IMR-90 (cell line): Measurements from ENCODE around the gene MRPL32. TPM values are rescaled to one million over a fixed set of nuclear protein-coding genes. Genes with fewer than 3 reads are reported as not detected.
A peak's percentile ranks its signal among the peaks of the same experiment; 100 is the strongest.

Experiments used
- ATAC-seq: fragments of 200-7000 bp; cut with Tn5 transposase; 2 replicates; pipeline ENCODE4 v1.9.1; 2020; ENCODE audit warnings: low read depth, mild to moderate bottlenecking, moderate library complexity
- BruUV-seq: library from RNA; stranded (reverse); fragments of 400-500 nt; replicated peaks from 2 replicates; lab custom pipeline; 2021; lab: Mats Ljungman, UMichigan
- CTCF ChIA-PET: fragments of 300-600 bp; formaldehyde crosslinking; extraction: SDS; loops from one replicate; lab custom pipeline; 2021; ENCODE audit warnings: antibody characterized with exemption; lab: Yijun Ruan, JAX
- POLR2A ChIA-PET: fragments of 300-600 bp; sonication (Branson Sonifier 250); formaldehyde crosslinking; loops from one replicate; lab custom pipeline; 2022; ENCODE audit warnings: antibody characterized with exemption; ENCODE audit not compliant: unreplicated experiment; lab: Charles Lee
- DNase-seq: peaks from one replicate; pipeline ENCODE4 v3.0.0; 2013
- H2AFZ ChIP-seq: replicated peaks from 2 replicates; pipeline ENCODE3; 2013; ENCODE audit warnings: low read length, mild to moderate bottlenecking; ENCODE audit not compliant: poor library complexity
- H2AK5ac ChIP-seq: 2 replicates; pipeline ENCODE4 v1.6.1; 2013; ENCODE audit warnings: low read depth, low read length, inconsistent platforms
- H2AK9ac ChIP-seq: replicated peaks from 2 replicates; pipeline ENCODE3; 2013; ENCODE audit warnings: mild to moderate bottlenecking, low read depth, low read length, moderate library complexity; ENCODE audit not compliant: poor library complexity
- H2BK120ac ChIP-seq: 2 replicates; pipeline ENCODE4 v1.6.1; 2013; ENCODE audit warnings: low read depth, low read length, inconsistent platforms
- H2BK15ac ChIP-seq: 3 replicates; pipeline ENCODE4 v1.6.1; 2013; ENCODE audit warnings: low read depth, low read length, inconsistent platforms
- H2BK20ac ChIP-seq: 2 replicates; pipeline ENCODE4 v1.6.1; 2013; ENCODE audit warnings: low read depth, mild to moderate bottlenecking, inconsistent platforms, low read length, moderate library complexity
- H2BK5ac ChIP-seq: 2 replicates; pipeline ENCODE4 v1.6.1; 2013; ENCODE audit warnings: mild to moderate bottlenecking, low read depth, low read length, inconsistent platforms; ENCODE audit not compliant: poor library complexity, severe bottlenecking
- H3K14ac ChIP-seq: replicated peaks from 2 replicates; pipeline ENCODE4 v1.6.1; 2013; ENCODE audit warnings: low read depth, low read length, inconsistent platforms
- H3K18ac ChIP-seq: 2 replicates; pipeline ENCODE4 v1.6.1; 2013; ENCODE audit warnings: low read depth, low read length, control low read depth
- H3K23ac ChIP-seq: 2 replicates; pipeline ENCODE4 v1.6.1; 2013; ENCODE audit warnings: low read depth, low read length, inconsistent platforms
- H3K27ac ChIP-seq: 2 replicates; pipeline ENCODE4 v1.5.1; 2013; ENCODE audit warnings: mild to moderate bottlenecking, control low read depth, low read length; ENCODE audit not compliant: insufficient read depth
- H3K27me3 ChIP-seq: 2 replicates; pipeline ENCODE4 v1.6.1; 2013; ENCODE audit warnings: low read length; ENCODE audit not compliant: control insufficient read depth, insufficient read depth
- H3K36me3 ChIP-seq: 2 replicates; pipeline ENCODE4 v1.6.1; 2013; ENCODE audit warnings: low read length, mixed read lengths; ENCODE audit not compliant: control insufficient read depth, insufficient read depth
- H3K4ac ChIP-seq: 2 replicates; pipeline ENCODE4 v1.6.1; 2013; ENCODE audit warnings: low read depth, low read length, inconsistent platforms
- H3K4me1 ChIP-seq: 2 replicates; pipeline ENCODE4 v1.6.1; 2013; ENCODE audit warnings: low read length, mixed read lengths; ENCODE audit not compliant: control insufficient read depth, insufficient read depth
- H3K4me2 ChIP-seq: 2 replicates; pipeline ENCODE4 v1.6.1; 2013; ENCODE audit warnings: low read depth, mild to moderate bottlenecking, control low read depth, low read length, moderate library complexity
- H3K4me3 ChIP-seq: 2 replicates; pipeline ENCODE4 v1.5.1; 2013; ENCODE audit warnings: low read depth, mild to moderate bottlenecking, control low read depth, low read length, moderate library complexity; ENCODE audit not compliant: insufficient read depth
- H3K56ac ChIP-seq: 2 replicates; pipeline ENCODE4 v1.6.1; 2013; ENCODE audit warnings: low read length, inconsistent platforms; ENCODE audit not compliant: insufficient read depth; ENCODE audit errors: extremely low read depth
- H3K79me1 ChIP-seq, 2 experiments: 2 replicates each; pipeline ENCODE4 v1.6.1; 2013; ENCODE audit warnings: low read length in 2 of 2, inconsistent platforms in 1 of 2, low read depth in 1 of 2
- H3K9ac ChIP-seq: 2 replicates; pipeline ENCODE4 v1.6.1; 2013; ENCODE audit warnings: low read depth, low read length, control low read depth
- H3K9me1 ChIP-seq: 2 replicates; pipeline ENCODE4 v1.6.1; 2013; ENCODE audit warnings: low read length, inconsistent platforms; ENCODE audit not compliant: insufficient read depth
- H3K9me3 ChIP-seq: 2 replicates; pipeline ENCODE4 v1.6.1; 2013; ENCODE audit warnings: low read length; ENCODE audit not compliant: control insufficient read depth, insufficient read depth
- H4K20me1 ChIP-seq: 2 replicates; pipeline ENCODE4 v1.6.1; 2013; ENCODE audit warnings: low read length, inconsistent platforms; ENCODE audit not compliant: insufficient read depth
- H4K5ac ChIP-seq: 2 replicates; pipeline ENCODE4 v1.6.1; 2013; ENCODE audit warnings: mild to moderate bottlenecking, low read depth, low read length, control low read depth
- H4K8ac ChIP-seq, 2 experiments: 2 replicates each; pipeline ENCODE4 v1.6.1; 2013; ENCODE audit warnings: low read depth in 2 of 2, low read length in 2 of 2, control low read depth in 1 of 2, inconsistent platforms in 1 of 2
- H4K91ac ChIP-seq: 2 replicates; pipeline ENCODE4 v1.6.1; 2013; ENCODE audit warnings: low read depth, low read length, inconsistent platforms; ENCODE audit not compliant: insufficient read depth
- BHLHE40 ChIP-seq: fragments of 150-350 bp; IDR thresholded peaks from 2 replicates; pipeline ENCODE4 v1.6.1; 2016; ENCODE audit warnings: mild to moderate bottlenecking, low read depth, low read length
- CHD1 ChIP-seq: IDR thresholded peaks from 2 replicates; pipeline ENCODE4 v1.6.1; 2012; ENCODE audit warnings: low read depth, low read length, improper control_type of control experiment
- CTCF ChIP-seq: conservative IDR thresholded peaks from 2 replicates; pipeline ENCODE4 v1.5.1; 2012; ENCODE audit warnings: mild to moderate bottlenecking, low read depth, low read length, improper control_type of control experiment
- ELK1 ChIP-seq: fragments of 150-350 bp; IDR thresholded peaks from 2 replicates; pipeline ENCODE4 v1.6.1; 2016; ENCODE audit warnings: low read depth, mild to moderate bottlenecking, low read length, moderate library complexity, borderline replicate concordance
- FOS ChIP-seq: fragments of 150-350 bp; IDR thresholded peaks from 2 replicates; pipeline ENCODE4 v1.6.1; 2016; ENCODE audit warnings: low read depth, low read length
- MAZ ChIP-seq: IDR thresholded peaks from 2 replicates; pipeline ENCODE4 v1.6.1; 2012; ENCODE audit warnings: low read depth, mild to moderate bottlenecking, low read length, improper control_type of control experiment, moderate library complexity, borderline replicate concordance
- MXI1 ChIP-seq: IDR thresholded peaks from 2 replicates; pipeline ENCODE4 v1.6.1; 2012; ENCODE audit warnings: low read depth, mild to moderate bottlenecking, low read length, moderate library complexity, borderline replicate concordance
- NFE2L2 ChIP-seq: fragments of 150-350 bp; IDR thresholded peaks from 2 replicates; pipeline ENCODE4 v1.6.1; 2016; ENCODE audit warnings: low read depth, mild to moderate bottlenecking, low read length
- POLR2A ChIP-seq: IDR thresholded peaks from 2 replicates; pipeline ENCODE4 v1.6.1; 2012; ENCODE audit warnings: mild to moderate bottlenecking, low read depth, low read length
- RAD21 ChIP-seq: IDR thresholded peaks from 2 replicates; pipeline ENCODE4 v1.6.1; 2012; ENCODE audit warnings: low read length, improper control_type of control experiment
- RCOR1 ChIP-seq: IDR thresholded peaks from 2 replicates; pipeline ENCODE4 v1.6.1; 2012; ENCODE audit warnings: mild to moderate bottlenecking, low read length, improper control_type of control experiment; ENCODE audit not compliant: insufficient replicate concordance
- RFX5 ChIP-seq: IDR thresholded peaks from 2 replicates; pipeline ENCODE4 v1.8.0; 2012; ENCODE audit warnings: low read depth, mild to moderate bottlenecking, low read length, moderate library complexity
- SMC3 ChIP-seq: fragments of 150-350 bp; IDR thresholded peaks from 2 replicates; pipeline ENCODE4 v1.6.1; 2016; ENCODE audit warnings: low read depth, mild to moderate bottlenecking, antibody characterized with exemption, low read length, moderate library complexity
- USF2 ChIP-seq: fragments of 150-350 bp; IDR thresholded peaks from 2 replicates; pipeline ENCODE4 v1.6.1; 2017; ENCODE audit warnings: mild to moderate bottlenecking, antibody characterized with exemption, low read length, low read depth
- WGBS, 2 experiments: methylation state at CpG; one replicate each; pipeline versions ENCODE4 v1.1.5 to v1.1.7; 2013; ENCODE audit warnings: missing lambda C conversion rate in 2 of 2; ENCODE audit not compliant: insufficient read length in 1 of 2; ENCODE audit errors: extremely low coverage in 2 of 2; 5-methylcytosine and 5-hydroxymethylcytosine counted together
- dilution Hi-C: fragments of 300-500 bp; cut with HindIII; formaldehyde crosslinking; loops from one replicate; pipeline ENCODE4 v1.14.3; 2018; ENCODE audit warnings: low sequenced_read_pairs; ENCODE audit not compliant: unreplicated experiment
- in situ Hi-C: fragments of 300-500 bp; cut with MboI; formaldehyde crosslinking; loops from 3 replicates; pipeline ENCODE4 v1.14.3; 2019; ENCODE audit warnings: low sequenced_read_pairs, inconsistent platforms, mixed read lengths
- intact Hi-C: fragments of 100-400 bp; cut with micrococcal nuclease; formaldehyde crosslinking; loops from 2 replicates; pipeline ENCODE4 v1.10.0; 2022
- polyA plus RNA-seq, 3 experiments: library from polyadenylated mRNA; depleted of rRNA; stranded (reverse); fragments of >200 nt; gene quantifications; 2 replicates each; pipeline ENCODE4 v1.2.3, GENCODE V29; 2012; ENCODE audit warnings: low replicate concordance in 1 of 3
- total RNA-seq: library from RNA; depleted of rRNA; stranded (reverse); fragments of >200 nt; gene quantifications from 2 replicates; pipeline ENCODE4 v1.2.3, GENCODE V29; 2012

Gene MRPL32
- total and polyA plus RNA-seq, 2 of the 4 experiments (the other 2 are of a cell fraction), result 42.3 to 75.3 TPM

- Histone ChIP-seq H2BK120ac (no peak overlapping the region), H3K18ac (no peak overlapping the region), H2BK5ac (no peak overlapping the region), H3K4me2 (no peak overlapping the region), H3K4me3 (no peak overlapping the region), H3K27ac (no peak overlapping the region), H3K9me3 (no peaks in the 10 kb centered on the region), H2AFZ (no peak overlapping the region), H3K23ac (no peak overlapping the region), H2BK15ac (no peak overlapping the region), H3K9ac (no peak overlapping the region), H4K20me1 (no peaks in the 10 kb centered on the region), H2AK5ac (no peak overlapping the region), H2BK20ac (no peak overlapping the region), H3K36me3 (no peaks in the 10 kb centered on the region), H4K5ac (no peak overlapping the region), H4K91ac (no peak overlapping the region), H3K56ac (no peak overlapping the region), H2AK9ac (no peak overlapping the region), H3K4ac (no peak overlapping the region), H3K27me3 (0 out of 2 replicates have a peak, but pooled peaks cover 1% of the 10 kb centered on the region), H4K8ac (no peak overlapping the region), H3K9me1 (no peaks in the 10 kb centered on the region), H3K79me1 (no peaks in the 10 kb centered on the region), H3K4me1 (no peaks in the 10 kb centered on the region), H3K14ac (no peak overlapping the region)
- intact Hi-C loops (no loop called here), in situ Hi-C loops (loop anchor here (10.0 to 25.0 kb wide), 2 partner anchors 779 to 891 kb away; partner anchors contain the start of gene COA1), dilution Hi-C loops (loop anchor here (25.0 kb wide), 1 partner anchor 291 kb away; no protein-coding TSS in a partner anchor)
- peak; percentile 42 for ATAC-seq
- 80% methylated on average over 1 of the region's 4 CpGs; no CpG with 5 or more reads in 1 of the 2 experiments for WGBS, 2 experiments
- TF ChIP-seq FOS (no peak), SMC3 (no peak), MAZ (no peak), ELK1 (no peak), POLR2A (no peak), MXI1 (no peak), CTCF (no peak), RFX5 (no peak), CHD1 (no peak), RCOR1 (no peak), BHLHE40 (no peak), NFE2L2 (no peak), RAD21 (no peak), USF2 (no peak)
- no peak for DNase-seq
- ChIA-PET POLR2A (no interaction called here), CTCF (interaction anchor here (0.6 to 2.0 kb wide), 3 partner anchors 10 to 315 kb away, joined by 3 to 7 read pairs (median 4); no protein-coding TSS in a partner anchor)
- no TSS peak for BruUV-seq
Measured at GRCh38 chr7:42945821-42946626, 13.8 kb downstream of the MRPL32 start.
